ENCODE measurements around the gene CORO1A.

DNA sequence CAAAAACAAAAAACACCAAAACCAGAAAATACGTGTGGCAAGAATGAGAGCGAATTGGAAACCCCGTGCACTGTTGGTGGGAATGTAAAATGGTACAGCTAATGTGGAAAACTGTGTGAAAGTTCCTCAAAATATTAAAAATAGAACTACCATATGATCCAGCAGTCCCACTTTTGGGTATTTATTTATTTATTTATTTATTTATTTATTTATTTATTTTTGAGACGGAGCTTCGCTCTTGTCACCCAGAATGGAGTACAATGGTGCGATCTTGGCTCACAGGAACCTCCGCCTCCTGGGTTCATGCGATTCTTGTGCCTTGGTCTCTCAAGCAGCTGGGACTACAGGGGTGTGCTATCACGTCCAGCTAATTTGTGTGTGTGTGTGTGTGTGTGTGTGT lies 30.9 kb upstream of the CORO1A start:
- TF ChIP-seq CBX2 (IDR thresholded peaks at IDR 0.05; ENCODE audit: borderline replicate concordance, low read depth) (no peak), POLR2A (IDR thresholded peaks at IDR 0.05; ENCODE audit: low read length) (no peak), EP300 (IDR thresholded peaks at IDR 0.05) (no peak)

Measured in A549 (cell line).